AG04449 (cell line): ENCODE results near the gene CCDC88B.

Experiments
- CTCF ChIA-PET: fragments of 350-600 bp; formaldehyde crosslinking; extraction: SDS; loops from one replicate; lab custom pipeline; 2021; ENCODE audit warnings: antibody characterized with exemption; lab: Yijun Ruan, JAX
- POLR2A ChIA-PET: fragments of 400-600, 350-600 bp; formaldehyde crosslinking; extraction: SDS; loops from one replicate; lab custom pipeline; 2020; ENCODE audit warnings: antibody characterized with exemption, inconsistent platforms; lab: Yijun Ruan, JAX
- DNase-seq: peaks from one replicate; pipeline ENCODE4 v3.0.0-alpha.2; 2010; ENCODE audit warnings: low read depth, low spot score
- H3K4me3 ChIP-seq: 2 replicates; pipeline ENCODE4 v1.5.1; 2011; ENCODE audit warnings: low read depth, mild to moderate bottlenecking, control low read depth, low read length
- TF ChIP-seq, protein P1 (sequence below): IDR thresholded peaks from one replicate; pipeline ENCODE4 v1.5.1; 2011; ENCODE audit warnings: mild to moderate bottlenecking, moderate library complexity, low read length, control low read depth, inconsistent platforms; ENCODE audit not compliant: insufficient read depth; ENCODE audit errors: missing control alignments

CCDC88B gene

GRCh38 chr11:64384981-64385944 lies 45.3 kb downstream of the CCDC88B start:
- ChIA-PET CTCF (interaction anchor here (0.9 to 1.0 kb wide), 2 partner anchors 60 to 64 kb away, joined by 3 to 4 read pairs; no protein-coding TSS in a partner anchor), POLR2A (no interaction called here)
- DNase-seq, result no peak
- TF ChIP-seq, protein P1, sequence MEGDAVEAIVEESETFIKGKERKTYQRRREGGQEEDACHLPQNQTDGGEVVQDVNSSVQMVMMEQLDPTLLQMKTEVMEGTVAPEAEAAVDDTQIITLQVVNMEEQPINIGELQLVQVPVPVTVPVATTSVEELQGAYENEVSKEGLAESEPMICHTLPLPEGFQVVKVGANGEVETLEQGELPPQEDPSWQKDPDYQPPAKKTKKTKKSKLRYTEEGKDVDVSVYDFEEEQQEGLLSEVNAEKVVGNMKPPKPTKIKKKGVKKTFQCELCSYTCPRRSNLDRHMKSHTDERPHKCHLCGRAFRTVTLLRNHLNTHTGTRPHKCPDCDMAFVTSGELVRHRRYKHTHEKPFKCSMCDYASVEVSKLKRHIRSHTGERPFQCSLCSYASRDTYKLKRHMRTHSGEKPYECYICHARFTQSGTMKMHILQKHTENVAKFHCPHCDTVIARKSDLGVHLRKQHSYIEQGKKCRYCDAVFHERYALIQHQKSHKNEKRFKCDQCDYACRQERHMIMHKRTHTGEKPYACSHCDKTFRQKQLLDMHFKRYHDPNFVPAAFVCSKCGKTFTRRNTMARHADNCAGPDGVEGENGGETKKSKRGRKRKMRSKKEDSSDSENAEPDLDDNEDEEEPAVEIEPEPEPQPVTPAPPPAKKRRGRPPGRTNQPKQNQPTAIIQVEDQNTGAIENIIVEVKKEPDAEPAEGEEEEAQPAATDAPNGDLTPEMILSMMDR, result no peak
- no peak overlapping the region for H3K4me3 ChIP-seq

GRCh38 chr11:64385945-64386704 lies 46.1 kb downstream of the CCDC88B start:
- CTCF ChIA-PET, result interaction anchor here (1.1 kb wide), 1 partner anchor 10 kb away, joined by 3 read pairs; no protein-coding TSS in a partner anchor
- H3K4me3 ChIP-seq, result no peak overlapping the region
- POLR2A ChIA-PET, result no interaction called here
- TF ChIP-seq, protein P1, result no peak
- no peak for DNase-seq

DNA sequence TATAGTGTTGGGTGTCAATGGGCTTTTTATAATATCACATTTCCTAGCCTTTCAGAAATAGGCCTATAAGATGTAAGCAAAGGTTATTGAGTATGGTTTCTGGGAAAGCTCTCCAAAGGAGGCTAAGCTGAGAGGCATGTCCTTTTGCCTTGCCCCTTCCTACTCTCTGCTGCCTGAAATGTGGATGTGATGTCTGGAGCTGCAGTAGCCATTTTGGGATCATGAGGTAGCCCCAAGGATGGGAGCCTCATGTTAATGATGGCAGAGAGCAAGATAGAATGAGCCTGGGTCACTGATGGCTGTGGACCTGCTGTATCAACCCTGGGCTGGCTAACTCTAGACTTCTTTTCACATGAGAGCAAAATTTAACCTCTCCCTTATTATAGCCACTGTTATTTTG lies 47.9 kb downstream of the CCDC88B start:
- ChIA-PET CTCF (interaction anchor here (1.8 kb wide), 1 partner anchor 33 kb away, joined by 9 read pairs; no protein-coding TSS in a partner anchor), POLR2A (no interaction called here)
- no peak overlapping the region for H3K4me3 ChIP-seq
- DNase-seq, result no peak
- TF ChIP-seq, protein P1, result no peak

DNA sequence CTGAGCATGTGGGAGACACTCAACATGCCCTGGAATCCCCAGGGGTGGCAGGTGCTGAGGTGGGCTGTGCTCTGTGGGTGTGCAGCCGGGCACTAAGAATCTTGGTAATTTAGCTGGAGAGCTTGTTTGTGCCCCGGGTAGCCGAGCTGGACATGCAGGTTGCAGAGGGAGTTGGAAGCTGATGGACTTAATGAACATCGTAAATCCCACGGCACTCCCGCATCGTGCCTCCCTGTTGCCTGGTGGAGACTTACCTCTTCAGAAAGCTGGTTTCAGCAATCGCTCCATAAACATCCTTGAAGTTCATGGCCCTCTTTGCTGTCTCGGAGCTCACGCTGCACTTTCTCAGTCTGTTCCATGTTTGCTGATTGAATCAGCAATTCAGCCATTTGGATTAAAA lies 48.9 kb downstream of the CCDC88B start:
- ChIA-PET CTCF (interaction anchor here (0.8 to 2.0 kb wide), 2 partner anchors 25 to 34 kb away, joined by 3 to 8 read pairs; no protein-coding TSS in a partner anchor), POLR2A (no interaction called here)
- no peak for DNase-seq
- H3K4me3 ChIP-seq, result no peak overlapping the region
- TF ChIP-seq, protein P1, result no peak

- CTCF ChIA-PET, result interaction anchor here (0.8 to 2.0 kb wide), 3 partner anchors 31 to 299 kb away, joined by 3 to 8 read pairs (median 3); partner anchors contain the start of gene RPS6KA4
Measured at GRCh38 chr11:64389851-64390250, 49.8 kb downstream of the CCDC88B start.

More at GRCh38 chr11:64389851-64390250, 49.8 kb downstream of the CCDC88B start:
- no peak for DNase-seq
- POLR2A ChIA-PET, result no interaction called here
- H3K4me3 ChIP-seq, result no peak overlapping the region
- TF ChIP-seq, protein P1, result no peak
